ENCODE measurements around the gene CBFB.

DNA sequence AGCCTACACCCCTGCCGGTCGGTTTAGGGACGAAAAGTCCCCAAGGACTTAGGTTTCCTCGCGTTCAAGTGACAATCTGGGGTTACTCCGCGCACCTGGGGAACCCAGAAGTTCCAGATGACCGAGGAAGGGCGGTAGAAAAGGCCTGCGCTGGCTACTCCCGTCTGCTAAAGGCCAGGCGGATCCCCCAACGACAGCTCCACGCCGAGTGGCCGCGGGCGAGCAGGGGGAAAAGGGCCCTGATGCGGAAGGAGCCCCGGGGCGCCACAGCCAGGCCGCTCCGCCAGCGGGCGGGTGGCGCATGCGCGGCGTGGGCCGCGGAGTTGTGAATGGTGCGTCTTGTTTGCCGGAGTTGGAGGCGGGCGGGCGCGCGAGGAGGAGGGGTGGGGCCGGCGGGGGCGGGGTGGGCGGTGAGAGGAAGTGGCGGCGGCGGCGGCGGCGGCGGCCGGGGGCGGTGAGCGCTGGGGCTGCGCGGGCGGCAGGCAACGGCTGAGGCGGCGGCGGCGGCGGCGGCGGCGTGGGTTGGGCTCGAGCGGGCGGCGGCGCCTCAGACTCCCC lies at the start of gene CBFB:
- TF ChIP-seq POLR2A (IDR thresholded peaks at IDR 0.05) (peak; percentile 11 to 75), CTCF (IDR thresholded peaks at IDR 0.05) (no peak), EP300 (IDR thresholded peaks at IDR 0.05) (no peak), POLR2AphosphoS5 (IDR thresholded peaks at IDR 0.05) (peak in 1 of 3 donors; percentile 68)

Measured in suprapubic skin (tissue), 4 donors.